Kidney (tissue), 14 donors: Measurements from ENCODE around the gene DSCAM. TPM values are rescaled to one million over a fixed set of nuclear protein-coding genes. Genes with fewer than 3 reads are reported as not detected.

ENCODE experiments used
- DNase-seq, 5 donors: peaks; one replicate each; pipeline ENCODE4 v3.0.0-alpha.2; 2013 to 2020
- FAIRE-seq: peaks from 2 replicates; lab custom pipeline; 2012; peaks lifted over from hg19 to GRCh38; lab: Jason Lieb, UNC
- H3K27ac ChIP-seq, 2 donors: one replicate each; pipeline ENCODE4 v1.7.0; 2013; ENCODE audit warnings: low read depth in 2 of 2, low read length in 2 of 2, inconsistent platforms in 1 of 2
- H3K27me3 ChIP-seq: one replicate; pipeline ENCODE4 v1.7.1; 2013; ENCODE audit warnings: low read length, inconsistent platforms; ENCODE audit not compliant: control insufficient read depth, insufficient read depth
- H3K36me3 ChIP-seq, 3 donors: one replicate each; pipeline versions ENCODE4 v1.7.0 to v1.7.1; 2013; ENCODE audit warnings: low read length in 3 of 3, control low read depth in 1 of 3, inconsistent platforms in 1 of 3; ENCODE audit not compliant: insufficient read depth in 3 of 3, control insufficient read depth in 2 of 3
- H3K4me1 ChIP-seq, 3 donors: one replicate each; pipeline versions ENCODE4 v1.7.0 to v1.7.1; 2013; ENCODE audit warnings: low read length in 3 of 3, inconsistent platforms in 1 of 3, low read depth in 1 of 3; ENCODE audit not compliant: control insufficient read depth in 2 of 3, insufficient read depth in 2 of 3
- H3K4me3 ChIP-seq, 3 donors: one replicate each; pipeline versions ENCODE4 v1.7.0 to v1.8.1; 2013; ENCODE audit warnings: low read length in 3 of 3, control low read depth in 1 of 3, inconsistent platforms in 1 of 3
- H3K9ac ChIP-seq, 3 donors: one replicate each; pipeline versions ENCODE4 v1.7.0 to v1.7.1; 2013; ENCODE audit warnings: low read length in 3 of 3, control low read depth in 1 of 3, inconsistent platforms in 1 of 3
- H3K9me3 ChIP-seq, 3 donors: one replicate each; pipeline versions ENCODE4 v1.7.0 to v1.7.1; 2013; ENCODE audit warnings: low read length in 3 of 3, control low read depth in 1 of 3, inconsistent platforms in 1 of 3; ENCODE audit not compliant: control insufficient read depth in 2 of 3, insufficient read depth in 1 of 3
- intact Hi-C: fragments of 100-400 bp; cut with DNase I; formaldehyde crosslinking; loops from one replicate; pipeline ENCODE4 v1.11.1; 2022
- polyA plus RNA-seq: library from polyadenylated mRNA; stranded (reverse); fragments of 350-450 nt; fragmentation: Illumina TruSeq; extraction: RNeasy Lipid Tissue Mini Kit (QIAGEN cat#74804); gene quantifications from one replicate; pipeline ENCODE4 v1.2.3, GENCODE V29; 2014; ENCODE audit warnings: low read depth, low replicate concordance; ENCODE audit not compliant: insufficient read depth
- total RNA-seq: library from RNA; stranded (reverse); fragmentation: NEBNext Ultra II Directional; extraction: Animal tissue kit (Norgen Biotek cat#: 25700); gene quantifications from one replicate; pipeline ENCODE4 v1.2.1, GENCODE V29; 2021
- TF ChIP-seq, protein P1 (sequence below): IDR thresholded peaks from 3 replicates; pipeline ENCODE4 v1.5.1; 2012; ENCODE audit warnings: mild to moderate bottlenecking, moderate library complexity, borderline replicate concordance; ENCODE audit not compliant: insufficient read depth; ENCODE audit errors: extremely low read depth
- donor health status: control.
- donor health status: control.
- donor health status: control.
- donor health status: control.
- donor health status: control.
- donor health status: DM: yes; HTN: yes; CAD: no.
- donor health status: Normal renal cell carcinoma (clear cell type).

The DSCAM gene
- total and polyA plus RNA-seq, 2 donors from 2014 or later: not detected

DNA sequence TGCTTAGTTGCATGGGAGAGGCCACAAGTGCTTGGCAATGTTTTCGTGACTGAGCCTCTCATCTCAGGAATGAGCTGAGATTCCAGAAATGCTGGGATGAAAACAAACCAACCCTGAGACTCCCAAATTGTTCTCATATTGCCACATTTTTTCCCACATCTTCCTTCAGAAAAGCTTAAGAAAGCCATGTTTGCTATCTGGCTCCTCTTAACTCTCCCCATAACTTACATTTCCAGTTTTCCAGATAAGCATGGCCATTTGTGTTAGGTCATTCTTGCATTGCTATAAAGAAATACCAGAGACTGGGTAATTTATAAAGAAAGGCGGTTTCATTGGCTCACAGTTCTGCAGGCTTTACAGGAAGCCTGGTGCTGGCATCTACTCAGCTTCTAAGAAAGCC, 17.2 kb downstream of the DSCAM start:
- no peak overlapping the region for H3K27ac ChIP-seq
- no peaks in the 10 kb centered on the region for H3K36me3 ChIP-seq
- H3K4me3 ChIP-seq: no peak overlapping the region
- no peak for FAIRE-seq
- H3K27me3 ChIP-seq: no peaks in the 10 kb centered on the region
- no peaks in the 10 kb centered on the region for H3K9me3 ChIP-seq
- intact Hi-C loops: no loop called here
- TF ChIP-seq, protein P1, sequence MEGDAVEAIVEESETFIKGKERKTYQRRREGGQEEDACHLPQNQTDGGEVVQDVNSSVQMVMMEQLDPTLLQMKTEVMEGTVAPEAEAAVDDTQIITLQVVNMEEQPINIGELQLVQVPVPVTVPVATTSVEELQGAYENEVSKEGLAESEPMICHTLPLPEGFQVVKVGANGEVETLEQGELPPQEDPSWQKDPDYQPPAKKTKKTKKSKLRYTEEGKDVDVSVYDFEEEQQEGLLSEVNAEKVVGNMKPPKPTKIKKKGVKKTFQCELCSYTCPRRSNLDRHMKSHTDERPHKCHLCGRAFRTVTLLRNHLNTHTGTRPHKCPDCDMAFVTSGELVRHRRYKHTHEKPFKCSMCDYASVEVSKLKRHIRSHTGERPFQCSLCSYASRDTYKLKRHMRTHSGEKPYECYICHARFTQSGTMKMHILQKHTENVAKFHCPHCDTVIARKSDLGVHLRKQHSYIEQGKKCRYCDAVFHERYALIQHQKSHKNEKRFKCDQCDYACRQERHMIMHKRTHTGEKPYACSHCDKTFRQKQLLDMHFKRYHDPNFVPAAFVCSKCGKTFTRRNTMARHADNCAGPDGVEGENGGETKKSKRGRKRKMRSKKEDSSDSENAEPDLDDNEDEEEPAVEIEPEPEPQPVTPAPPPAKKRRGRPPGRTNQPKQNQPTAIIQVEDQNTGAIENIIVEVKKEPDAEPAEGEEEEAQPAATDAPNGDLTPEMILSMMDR: no peak
- no peak for DNase-seq
- H3K9ac ChIP-seq: no peak overlapping the region
- H3K4me1 ChIP-seq: no peaks in the 10 kb centered on the region

DNA sequence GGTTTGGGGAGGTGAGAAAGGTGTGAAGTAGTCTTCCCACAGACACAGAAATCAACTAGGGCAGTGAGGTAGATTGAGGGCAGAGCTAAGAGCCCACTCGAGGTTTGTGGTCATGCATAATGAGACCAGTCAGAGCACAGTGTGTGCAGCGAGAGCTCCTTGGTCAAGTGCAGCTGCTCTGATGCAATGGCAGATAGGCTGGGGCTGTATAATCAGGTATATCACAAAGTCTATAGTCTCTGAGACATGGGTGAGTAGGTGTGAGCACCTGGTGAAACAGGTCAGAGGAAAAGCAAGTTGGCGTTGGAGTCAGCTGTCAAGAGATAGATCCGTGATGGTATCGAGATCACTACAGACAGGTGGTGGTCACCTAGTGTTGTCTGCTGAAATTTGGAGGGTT, 17.6 kb downstream of the DSCAM start:
- no peak overlapping the region for H3K27ac ChIP-seq
- no peak overlapping the region for H3K9ac ChIP-seq
- FAIRE-seq: no peak
- no peaks in the 10 kb centered on the region for H3K27me3 ChIP-seq
- intact Hi-C loops: no loop called here
- no peaks in the 10 kb centered on the region for H3K9me3 ChIP-seq
- no peaks in the 10 kb centered on the region for H3K4me1 ChIP-seq
- no peaks in the 10 kb centered on the region for H3K36me3 ChIP-seq
- TF ChIP-seq, protein P1: no peak
- DNase-seq: no peak
- H3K4me3 ChIP-seq: no peak overlapping the region

DNA sequence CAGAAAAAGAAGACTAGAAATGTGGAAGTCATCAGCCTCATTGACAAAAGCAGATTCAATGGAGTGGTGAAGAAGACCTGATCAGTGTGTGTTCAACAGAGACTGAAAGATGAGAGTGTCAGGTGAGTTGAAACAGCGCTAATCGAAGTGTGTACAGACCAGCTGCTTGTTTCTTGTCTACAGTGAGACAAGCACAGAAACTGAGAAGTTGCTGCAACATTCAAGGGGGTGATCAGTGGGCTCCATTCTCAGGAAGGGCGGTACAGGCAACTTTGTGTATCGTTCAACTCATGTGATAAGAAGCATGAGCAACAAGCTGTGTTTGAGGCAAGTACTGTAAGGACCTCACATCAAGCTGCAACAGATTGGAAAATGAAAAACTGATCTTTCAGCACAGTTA, 19.4 kb downstream of the DSCAM start:
- H3K9me3 ChIP-seq: no peaks in the 10 kb centered on the region
- no peak overlapping the region for H3K4me3 ChIP-seq
- H3K36me3 ChIP-seq: no peaks in the 10 kb centered on the region
- H3K27me3 ChIP-seq: no peaks in the 10 kb centered on the region
- FAIRE-seq (no peak), DNase-seq (no peak)
- H3K9ac ChIP-seq: no peak overlapping the region
- H3K27ac ChIP-seq: no peak overlapping the region
- H3K4me1 ChIP-seq: no peaks in the 10 kb centered on the region
- TF ChIP-seq, protein P1: no peak
- intact Hi-C loops: no loop called here
